ENCODE results near the gene MT1HL1.
"Not testable (repeated sequence)": the region's sequence is repeated elsewhere in the genome, so short reads cannot be mapped to it uniquely, and the experiment has no call there.

Gene MT1HL1

GRCh38 chr1:236975461-236975860 is 28.8 kb downstream of the MT1HL1 start:
- no peak for DNase-seq (ENCODE audit: low read depth in 2 of 2)

- not testable (repeated sequence) for DNase-seq (ENCODE audit: low read depth in 2 of 2)
Measured at GRCh38 chr1:236974025-236974424, 30.2 kb downstream of the MT1HL1 start.

- no peak for DNase-seq (ENCODE audit: low read depth in 2 of 2)
Measured at GRCh38 chr1:236966636-236967035, 37.6 kb downstream of the MT1HL1 start.

GRCh38 chr1:236963920-236964319 is 40.3 kb downstream of the MT1HL1 start:
- DNase-seq (ENCODE audit: low read depth in 2 of 2) = no peak

GRCh38 chr1:236959112-236959511 is 45.1 kb downstream of the MT1HL1 start:
- DNase-seq (ENCODE audit: low read depth in 2 of 2) = no peak

GRCh38 chr1:236957235-236957634 is 47.0 kb downstream of the MT1HL1 start:
- no peak for DNase-seq (ENCODE audit: low read depth in 2 of 2)

Measured in stimulated activated CD8-positive, alpha-beta memory T cell treated with anti-CD3 and anti-CD28 coated beads, Interleukin-15, amount 100 ng/mL, for 4 hours (primary cell).